GM19023 (cell line): ENCODE measurements around the gene PLEKHA5.

ENCODE experiments used
- ATAC-seq: cut with Tn5 transposase; IDR thresholded peaks from one replicate; pipeline ENCODE4 v1.9.1; 2021; ENCODE audit warnings: mild to moderate bottlenecking, moderate library complexity; ENCODE audit not compliant: unreplicated experiment

The PLEKHA5 gene

GRCh38 chr12:19230299-19230866 lies 100.8 kb downstream of the PLEKHA5 start:
- ATAC-seq, result no peak

GRCh38 chr12:19230896-19231295 lies 101.4 kb downstream of the PLEKHA5 start:
- no peak for ATAC-seq

DNA sequence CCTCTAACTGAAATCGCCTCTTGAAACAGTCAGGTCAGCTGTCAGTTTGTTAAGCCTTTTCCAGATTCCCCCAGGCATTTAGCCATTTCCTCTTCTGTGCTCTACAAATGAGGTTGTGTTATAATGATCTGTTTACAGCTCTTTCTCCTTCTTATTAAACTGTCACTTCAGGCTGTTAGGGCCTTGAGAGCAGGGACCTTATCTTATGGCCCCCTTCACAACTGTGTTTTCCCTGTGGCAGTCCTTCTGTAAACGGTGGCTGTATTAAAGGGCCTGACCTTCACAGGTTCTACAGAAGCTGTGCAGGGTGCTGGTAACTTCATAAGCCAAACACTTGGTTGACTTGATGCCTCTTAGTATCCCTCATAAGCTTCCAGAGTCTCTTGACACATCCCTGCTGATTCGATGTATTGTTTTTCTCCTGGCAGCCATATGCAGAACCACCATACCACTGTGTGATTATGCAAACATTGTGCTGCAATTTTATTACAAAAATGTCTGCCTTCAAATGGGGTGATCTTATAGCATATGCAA lies 104.7 kb downstream of the PLEKHA5 start:
- ATAC-seq, result no peak

- no peak for ATAC-seq
These were observed 105.7 kb downstream of the PLEKHA5 start for GRCh38 chr12:19234981-19235871.

DNA sequence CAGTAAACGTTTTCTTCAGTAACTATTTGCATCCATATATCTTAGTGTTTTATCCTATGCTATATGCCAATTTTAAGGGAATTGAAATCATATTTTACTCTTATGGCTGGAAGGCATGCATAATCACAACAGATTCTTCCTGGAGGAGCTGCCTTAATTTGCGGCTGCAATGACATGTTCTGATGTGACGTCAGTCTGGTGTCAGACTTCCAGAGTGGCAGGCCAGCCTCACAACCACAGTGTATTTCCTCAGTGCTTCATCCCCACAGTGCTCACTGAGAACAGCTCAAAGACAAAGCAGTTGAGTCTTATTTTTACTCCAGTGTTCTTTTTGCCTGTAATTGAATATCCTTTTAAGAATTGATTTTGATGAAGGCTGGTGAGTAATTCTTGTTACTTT lies 107.1 kb downstream of the PLEKHA5 start:
- ATAC-seq, result no peak

GRCh38 chr12:19238540-19238939 lies 109.0 kb downstream of the PLEKHA5 start:
- ATAC-seq, result no peak

DNA sequence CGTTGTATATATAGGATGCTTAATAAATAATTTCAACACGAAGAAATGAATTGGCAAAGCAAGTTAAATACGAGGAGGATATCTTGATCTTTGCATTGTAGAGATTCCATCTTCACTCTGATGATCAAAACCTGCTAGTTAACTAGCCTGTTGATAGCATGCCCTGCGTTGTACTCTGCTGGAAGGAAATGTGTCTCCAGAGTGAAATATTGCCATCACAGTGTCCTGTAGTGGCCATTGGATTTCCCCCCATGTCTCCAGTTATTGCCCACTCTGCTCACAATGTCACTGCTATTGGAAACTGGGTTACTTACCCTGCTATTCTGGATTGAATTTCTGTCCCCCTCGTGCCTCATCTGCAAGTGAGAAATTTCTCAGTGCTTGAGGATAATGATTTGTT lies 109.6 kb downstream of the PLEKHA5 start:
- ATAC-seq, result no peak

GRCh38 chr12:19239616-19240234 lies 110.2 kb downstream of the PLEKHA5 start:
- ATAC-seq, result no peak

- no peak for ATAC-seq
These were observed 113.0 kb downstream of the PLEKHA5 start for GRCh38 chr12:19242581-19242980.

GRCh38 chr12:19243551-19243950 lies 114.0 kb downstream of the PLEKHA5 start:
- ATAC-seq, result no peak

DNA sequence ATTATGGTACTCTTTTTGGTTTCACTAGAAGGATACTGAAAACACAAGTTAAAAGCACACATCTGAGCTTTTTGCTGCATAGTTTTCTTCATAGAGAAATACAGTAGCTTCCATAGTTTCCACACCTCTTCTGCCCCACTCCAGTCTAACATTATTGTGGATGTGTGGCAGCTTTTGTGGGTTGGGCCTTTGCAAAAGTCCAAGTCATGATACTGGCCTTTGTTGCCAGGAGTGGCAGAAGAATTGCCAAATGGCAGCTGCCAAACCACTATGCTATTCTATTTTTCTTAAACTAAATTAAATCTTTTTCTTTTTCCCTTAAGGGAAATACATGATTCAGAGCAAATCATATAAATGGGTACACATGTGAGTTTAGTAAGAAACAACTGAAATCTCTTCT lies 114.8 kb downstream of the PLEKHA5 start:
- ATAC-seq, result no peak

GRCh38 chr12:19245106-19245505 lies 115.6 kb downstream of the PLEKHA5 start:
- ATAC-seq, result no peak

DNA sequence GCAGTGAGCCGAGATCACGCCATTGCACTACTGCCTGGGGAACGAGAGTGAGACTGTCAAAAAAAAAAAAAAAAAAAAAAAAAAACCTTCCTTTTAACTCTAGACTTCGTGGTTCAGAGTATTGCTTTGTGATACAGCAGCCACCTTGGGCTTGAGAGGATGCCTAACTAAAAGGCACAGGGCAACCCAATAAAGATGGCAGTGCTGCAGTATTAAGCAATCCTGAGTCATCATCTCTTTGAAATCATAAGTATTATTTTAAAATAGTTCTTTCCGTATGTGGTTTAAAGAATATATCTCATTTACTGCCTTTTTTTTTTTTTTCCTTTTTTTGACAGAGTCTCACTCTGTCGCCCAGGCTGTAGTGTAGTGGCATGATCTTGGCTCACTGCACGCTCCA lies 116.1 kb downstream of the PLEKHA5 start:
- ATAC-seq, result no peak

- no peak for ATAC-seq
These were observed 117.4 kb downstream of the PLEKHA5 start for GRCh38 chr12:19246933-19247332.

DNA sequence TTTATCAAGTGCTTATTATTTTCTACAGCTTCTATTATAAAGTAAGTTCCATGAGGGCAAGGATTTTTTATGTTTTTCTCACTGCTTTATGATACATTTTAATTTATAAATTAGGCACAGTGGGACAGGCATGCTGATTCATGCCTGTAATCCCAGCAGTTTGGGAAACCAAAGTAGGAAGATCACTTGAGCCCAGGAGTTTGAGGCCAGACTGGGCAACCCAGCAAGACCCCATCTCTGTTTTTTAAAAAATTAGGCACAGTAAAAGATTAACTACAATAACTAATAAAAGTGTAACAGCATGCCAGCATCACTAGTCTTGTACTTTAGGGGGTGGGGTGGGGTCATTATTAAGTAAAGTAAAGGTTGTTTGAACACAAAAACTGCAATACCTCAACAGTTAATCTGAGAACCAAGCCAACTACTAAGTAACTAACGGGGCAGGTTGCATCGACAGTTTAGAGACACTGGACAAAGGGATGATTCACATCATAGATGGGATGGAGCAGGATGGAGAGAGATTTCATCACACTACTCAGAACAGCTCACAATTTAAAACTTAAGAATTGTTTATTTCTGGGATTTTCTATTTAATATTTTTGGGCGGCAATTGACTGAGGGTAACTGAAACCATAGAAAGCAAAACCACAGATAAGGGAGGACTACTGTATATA lies 119.5 kb downstream of the PLEKHA5 start:
- ATAC-seq, result no peak

DNA sequence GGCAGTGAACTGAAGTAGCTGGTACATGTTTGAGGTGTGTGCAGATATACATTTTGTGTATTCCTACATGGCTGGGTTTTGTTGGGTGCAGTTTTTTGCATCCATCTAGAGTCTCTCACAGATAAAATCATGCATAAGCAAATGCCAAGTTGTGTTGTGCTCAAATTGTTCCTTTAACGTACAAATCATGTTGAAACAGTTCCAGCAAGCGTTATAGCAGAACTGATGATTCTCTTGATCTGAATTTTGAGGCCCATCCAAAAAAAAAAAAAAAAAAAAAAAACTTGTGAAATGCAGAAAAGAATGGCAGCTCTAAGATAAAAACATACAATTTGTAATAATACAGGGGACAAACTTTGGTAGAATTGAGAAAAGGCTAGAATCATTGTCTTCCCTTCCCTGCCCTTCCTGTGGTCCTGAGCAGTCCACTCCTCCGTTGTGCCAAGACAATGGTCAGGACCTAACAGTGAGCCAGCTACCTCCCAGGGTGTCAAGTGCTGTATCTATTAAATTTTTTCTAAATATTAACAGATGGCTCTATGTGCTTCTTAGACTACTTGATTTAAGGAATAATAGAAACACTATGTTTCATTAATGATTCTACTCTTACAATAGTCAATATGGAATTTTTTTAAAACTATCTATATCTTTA lies 122.1 kb downstream of the PLEKHA5 start:
- no peak for ATAC-seq

DNA sequence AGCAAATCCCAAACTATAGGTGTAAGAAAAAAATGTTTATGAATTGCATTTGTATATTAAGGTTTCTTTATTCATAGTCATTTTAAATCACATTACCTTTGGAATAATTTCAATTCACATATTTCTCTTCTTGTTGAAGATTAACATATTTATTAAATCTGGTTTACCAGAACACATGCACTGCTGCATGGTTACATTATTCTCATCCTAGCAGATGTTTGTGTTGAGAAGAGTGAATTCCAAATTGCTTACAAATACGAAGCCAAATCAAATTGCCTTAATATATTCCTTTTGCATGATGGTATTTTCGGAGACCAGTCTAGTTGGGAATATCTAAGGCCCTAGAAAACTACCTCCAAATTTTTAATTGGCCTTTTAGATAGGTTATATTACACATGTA lies 130.6 kb downstream of the PLEKHA5 start:
- no peak for ATAC-seq

DNA sequence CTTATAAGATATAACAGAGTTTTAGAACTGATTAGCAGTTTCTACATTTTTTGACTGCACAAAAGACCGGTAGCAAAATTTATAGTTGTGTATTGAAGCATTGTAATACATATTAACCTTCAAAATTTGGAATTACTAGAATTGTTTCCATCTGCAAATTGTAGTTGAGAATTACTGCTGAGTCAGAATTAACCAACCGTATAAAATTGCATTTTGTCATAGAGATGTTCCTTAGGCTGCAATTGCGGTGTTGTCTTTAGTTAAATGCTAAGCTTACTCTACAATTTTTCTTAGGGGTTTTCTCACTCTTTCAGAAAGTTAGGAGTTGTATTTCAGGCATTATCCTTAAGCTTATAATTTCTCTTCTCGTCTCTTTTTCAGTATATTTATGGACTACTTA lies 132.2 kb downstream of the PLEKHA5 start:
- ATAC-seq, result no peak

GRCh38 chr12:19263672-19264071 lies 134.1 kb downstream of the PLEKHA5 start:
- ATAC-seq, result no peak

- ATAC-seq, result no peak
These were observed 144.2 kb downstream of the PLEKHA5 start for GRCh38 chr12:19273482-19274330.
